BE2C (cell line): ENCODE results near the gene MTCL1.

Experiments
- DNase-seq: peaks from one replicate; pipeline ENCODE4 v3.0.0-alpha.2; 2020
- H3K27me3 ChIP-seq: fragments of 250-450 bp; sonication (Bioruptor Pico); 2 replicates; pipeline ENCODE4 v1.5.1; 2020; ENCODE audit warnings: mild to moderate bottlenecking
- H3K36me3 ChIP-seq: fragments of 250-450 bp; sonication (Bioruptor Pico); 2 replicates; pipeline ENCODE4 v1.5.1; 2020; ENCODE audit warnings: mild to moderate bottlenecking
- H3K4me1 ChIP-seq: fragments of 250-450 bp; sonication (Bioruptor Pico); 2 replicates; pipeline ENCODE4 v1.5.1; 2020
- H3K4me3 ChIP-seq: 2 replicates; pipeline ENCODE4 v1.5.1; 2011; ENCODE audit warnings: low read depth, low read length
- H3K9me3 ChIP-seq: fragments of 250-450 bp; sonication (Bioruptor Pico); 2 replicates; pipeline ENCODE4 v1.5.1; 2020
- CTCF ChIP-seq: IDR thresholded peaks from 2 replicates; pipeline ENCODE4 v1.5.1; 2012; ENCODE audit warnings: mild to moderate bottlenecking, low read depth, low read length

The MTCL1 gene

GRCh38 chr18:8721094-8721669, 15.8 kb downstream of the MTCL1 start:
- no peaks in the 10 kb centered on the region for H3K9me3 ChIP-seq
- no peaks in the 10 kb centered on the region; the same call in 1 of the 2 replicates for H3K36me3 ChIP-seq
- H3K27me3 ChIP-seq = no peaks in the 10 kb centered on the region
- no peak overlapping the region for H3K4me3 ChIP-seq
- no peak for DNase-seq
- TF ChIP-seq CTCF = no peak
- no peaks in the 10 kb centered on the region; the same call in 1 of the 2 replicates for H3K4me1 ChIP-seq

GRCh38 chr18:8721716-8722115, 16.4 kb downstream of the MTCL1 start:
- Histone ChIP-seq H3K27me3 (no peaks in the 10 kb centered on the region), H3K4me1 (no peaks in the 10 kb centered on the region; the same call in 1 of the 2 replicates), H3K36me3 (no peaks in the 10 kb centered on the region; the same call in 1 of the 2 replicates), H3K4me3 (no peak overlapping the region), H3K9me3 (no peaks in the 10 kb centered on the region)
- TF ChIP-seq CTCF = no peak
- no peak for DNase-seq

GRCh38 chr18:8722946-8723820, 17.8 kb downstream of the MTCL1 start:
- Histone ChIP-seq H3K4me1 (no peaks in the 10 kb centered on the region; the same call in 1 of the 2 replicates), H3K27me3 (no peaks in the 10 kb centered on the region), H3K36me3 (no peaks in the 10 kb centered on the region; the same call in 1 of the 2 replicates), H3K4me3 (no peak overlapping the region), H3K9me3 (no peaks in the 10 kb centered on the region)
- no peak for TF ChIP-seq CTCF
- no peak for DNase-seq

GRCh38 chr18:8724452-8724851, 19.1 kb downstream of the MTCL1 start:
- Histone ChIP-seq H3K27me3 (no peaks in the 10 kb centered on the region), H3K36me3 (no peaks in the 10 kb centered on the region; the same call in 1 of the 2 replicates), H3K9me3 (no peaks in the 10 kb centered on the region), H3K4me3 (no peak overlapping the region), H3K4me1 (no peaks in the 10 kb centered on the region)
- no peak for TF ChIP-seq CTCF
- no peak for DNase-seq

- no peak for DNase-seq
- Histone ChIP-seq H3K27me3 (no peaks in the 10 kb centered on the region), H3K4me3 (no peak overlapping the region), H3K9me3 (no peaks in the 10 kb centered on the region), H3K4me1 (peaks cover 8% of the 10 kb centered on the region), H3K36me3 (no peaks in the 10 kb centered on the region; the same call in 1 of the 2 replicates)
- no peak for TF ChIP-seq CTCF
These were observed 20.9 kb downstream of the MTCL1 start for GRCh38 chr18:8726281-8726680.
